GM12878 (cell line): Measurements from ENCODE around the gene JADE3. TPM values are rescaled to one million over a fixed set of nuclear protein-coding genes. Genes with fewer than 3 reads are reported as not detected.

Experiments used
- ATAC-seq: fragments of 200-7000 bp; cut with Tn5 transposase; 3 replicates; pipeline ENCODE4 v1.9.1; 2020; ENCODE audit warnings: mild to moderate bottlenecking, moderate library complexity
- BruUV-seq: library from RNA; stranded (reverse); fragments of 400-500 nt; replicated peaks from 2 replicates; lab custom pipeline; 2021; lab: Mats Ljungman, UMichigan
- CTCF ChIA-PET: fragments of 300-600 bp; sonication (Branson Sonifier 250); formaldehyde crosslinking; extraction: SDS; loops from one replicate; lab custom pipeline; 2021; ENCODE audit warnings: inconsistent platforms; lab: Yijun Ruan, JAX
- POLR2A ChIA-PET: fragments of 350-600 bp; formaldehyde crosslinking; extraction: SDS; loops from one replicate; lab custom pipeline; 2021; ENCODE audit warnings: inconsistent platforms; lab: Charles Lee
- RAD21 ChIA-PET: fragments of 300-600 bp; sonication (Branson Sonifier 250); formaldehyde crosslinking; loops from one replicate; lab custom pipeline; 2023; ENCODE audit warnings: antibody characterized with exemption; ENCODE audit not compliant: unreplicated experiment; lab: Charles Lee
- SMC1A ChIA-PET: fragments of 300-600 bp; sonication (Branson Sonifier 250); formaldehyde crosslinking; loops from one replicate; lab custom pipeline; 2023; ENCODE audit not compliant: unreplicated experiment, uncharacterized antibody; lab: Charles Lee
- DNase-seq: peaks from one replicate; pipeline ENCODE4 v3.0.0-alpha.2; 2011; ENCODE audit warnings: low read depth, low spot score
- FAIRE-seq: peaks from 3 replicates; lab custom pipeline; 2011; peaks lifted over from hg19 to GRCh38; lab: Jason Lieb, UNC
- H2AFZ ChIP-seq: 2 replicates; pipeline ENCODE4 v1.6.0; 2011; ENCODE audit warnings: low read depth, low read length, control low read depth; ENCODE audit not compliant: control insufficient read depth
- H3K27ac ChIP-seq: 2 replicates; pipeline ENCODE4 v1.5.1; 2011; ENCODE audit warnings: control low read depth; ENCODE audit not compliant: control insufficient read depth, insufficient read depth
- H3K27me3 ChIP-seq, 2 experiments: replicated peaks in 1 of 2; 2 replicates each; pipeline versions ENCODE4 v1.6.0 to v1.6.1; 2011; ENCODE audit warnings: low read length in 1 of 2; ENCODE audit not compliant: control insufficient read depth in 2 of 2, insufficient read depth in 2 of 2
- H3K36me3 ChIP-seq, 2 experiments: 2 replicates each; pipeline ENCODE4 v1.5.1; 2011; ENCODE audit warnings: low read length in 1 of 2; ENCODE audit not compliant: control insufficient read depth in 2 of 2, insufficient read depth in 2 of 2
- H3K4me1 ChIP-seq: 2 replicates; pipeline ENCODE4 v1.6.1; 2011; ENCODE audit warnings: mild to moderate bottlenecking, low read length, moderate library complexity, mixed read lengths; ENCODE audit not compliant: control insufficient read depth, insufficient read depth
- H3K4me2 ChIP-seq: 2 replicates; pipeline ENCODE4 v1.6.0; 2011; ENCODE audit warnings: control low read depth; ENCODE audit not compliant: control insufficient read depth, insufficient read depth
- H3K4me3 ChIP-seq: fragments of 200-600 bp; sonication (generic); 2 replicates; pipeline ENCODE4 v1.5.1; 2016
- H3K79me2 ChIP-seq: 2 replicates; pipeline ENCODE4 v1.6.0; 2011; ENCODE audit warnings: low read length; ENCODE audit not compliant: control insufficient read depth, insufficient read depth
- H3K9ac ChIP-seq: 2 replicates; pipeline ENCODE4 v1.8.0; 2011; ENCODE audit warnings: low read length, control low read depth, mixed read lengths; ENCODE audit not compliant: control insufficient read depth, insufficient read depth
- H3K9me3 ChIP-seq: replicated peaks from 3 replicates; pipeline ENCODE4 v1.5.1; 2011; ENCODE audit warnings: mild to moderate bottlenecking, low read length; ENCODE audit not compliant: control insufficient read depth, insufficient read depth
- H4K20me1 ChIP-seq: 2 replicates; pipeline ENCODE4 v1.6.0; 2011; ENCODE audit not compliant: control insufficient read depth, insufficient read depth
- BCL3 ChIP-seq: IDR thresholded peaks from 2 replicates; pipeline ENCODE4 v1.6.1; 2011; ENCODE audit warnings: borderline replicate concordance, low read depth, mild to moderate bottlenecking, moderate library complexity, low read length; ENCODE audit not compliant: insufficient read depth, poor library complexity, severe bottlenecking
- CHD4 ChIP-seq: fragments of 200-600 bp; sonication (generic); IDR thresholded peaks from 2 replicates; pipeline ENCODE4 v1.6.1; 2016; ENCODE audit warnings: mild to moderate bottlenecking
- CTCF ChIP-seq, 3 experiments: IDR thresholded peaks in 2 of 3; conservative IDR thresholded peaks in 1 of 3; 2 replicates each; pipeline ENCODE4 v1.5.1; 2011; ENCODE audit warnings: low read depth in 3 of 3, low read length in 3 of 3, mild to moderate bottlenecking in 3 of 3, control low read depth in 2 of 3, moderate library complexity in 2 of 3, inconsistent platforms in 1 of 3, mixed read lengths in 1 of 3; ENCODE audit not compliant: control insufficient read depth in 2 of 3, insufficient read depth in 1 of 3; ENCODE audit errors: extremely low read depth in 1 of 3
- MYB ChIP-seq: fragments of 150-350 bp; IDR thresholded peaks from 2 replicates; pipeline ENCODE4 v1.6.1; 2014; ENCODE audit warnings: mild to moderate bottlenecking, low read depth, low read length, borderline replicate concordance
- NRF1 ChIP-seq: conservative IDR thresholded peaks from 2 replicates; pipeline ENCODE4 v1.6.1; 2011; ENCODE audit warnings: mild to moderate bottlenecking, low read depth, low read length, improper control_type of control experiment
- TBL1XR1 ChIP-seq: IDR thresholded peaks from 2 replicates; pipeline ENCODE4 v1.6.1; 2012; ENCODE audit warnings: low read depth, low read length, improper control_type of control experiment
- WGBS: methylation state at CpG from one replicate; pipeline ENCODE4 v1.1.6; 2016; ENCODE audit warnings: low lambda C conversion rate; ENCODE audit not compliant: insufficient replicate concordance, insufficient coverage; ENCODE audit errors: missing lambda C conversion rate; 5-methylcytosine and 5-hydroxymethylcytosine counted together
- in situ Hi-C: fragments of 300-500 bp; cut with MboI; formaldehyde crosslinking; loops from 9 replicates; pipeline ENCODE4 v1.14.3; 2018; ENCODE audit warnings: mixed read lengths
- intact Hi-C: fragments of 100-400 bp; cut with micrococcal nuclease; formaldehyde crosslinking; loops from one replicate; pipeline ENCODE4 v1.14.2; 2022; ENCODE audit not compliant: unreplicated experiment
- polyA plus RNA-seq, 11 experiments: library from polyadenylated mRNA; depleted of rRNA in 4 of 11; unstranded in 6 of 11; stranded (reverse) in 5 of 11; fragments of >200 nt; fragmentation: Nextera tagmentation in 4 of 11; fragmentation: Illumina TruSeq in 1 of 11; extraction: Ambion mirVana in 4 of 11; extraction: Trizol in 1 of 11; gene quantifications; 1 replicate in 1 of 11; 2 replicates in 10 of 11; pipeline versions ENCODE4 v1.2.1 to v1.2.3, GENCODE V29; 2011 to 2016; ENCODE audit warnings: inconsistent platforms in 2 of 11, missing spikeins in 2 of 11, low read depth in 1 of 11
- total RNA-seq, 4 experiments: library from RNA; depleted of rRNA in 3 of 4; stranded (reverse); fragments of >200 nt in 3 of 4; fragmentation: Illumina TruSeq in 1 of 4; extraction: Trizol in 1 of 4; gene quantifications; 2 replicates each; pipeline versions ENCODE4 v1.2.1 to v1.2.3, GENCODE V29; 2013 to 2021
- TF ChIP-seq, protein P1 (sequence below): IDR thresholded peaks from 2 replicates; pipeline ENCODE4 v1.6.1; 2011; ENCODE audit warnings: borderline replicate concordance, low read depth, mild to moderate bottlenecking, moderate library complexity, mixed read lengths, low read length; ENCODE audit not compliant: insufficient read depth; ENCODE audit errors: extremely low read length
- TF ChIP-seq, protein P2 (sequence below): fragments of 450-650 bp; IDR thresholded peaks from 2 replicates; pipeline ENCODE4 v1.6.1; 2016; ENCODE audit warnings: mild to moderate bottlenecking

JADE3 gene
- total and polyA plus RNA-seq, 10 of the 15 experiments (the other 5 are each of a cell fraction or from before 2014, with no cell fraction given): 0.06 to 13.0 (median 0.65) TPM

GRCh38 chrX:46898207-46898606, 14.0 kb upstream of the JADE3 start:
- in situ Hi-C loops: no loop called here
- H3K9me3 ChIP-seq: no peaks in the 10 kb centered on the region
- no peaks in the 10 kb centered on the region for H3K36me3 ChIP-seq
- H3K79me2 ChIP-seq: no peaks in the 10 kb centered on the region
- no peak for FAIRE-seq
- TF ChIP-seq, protein P1, sequence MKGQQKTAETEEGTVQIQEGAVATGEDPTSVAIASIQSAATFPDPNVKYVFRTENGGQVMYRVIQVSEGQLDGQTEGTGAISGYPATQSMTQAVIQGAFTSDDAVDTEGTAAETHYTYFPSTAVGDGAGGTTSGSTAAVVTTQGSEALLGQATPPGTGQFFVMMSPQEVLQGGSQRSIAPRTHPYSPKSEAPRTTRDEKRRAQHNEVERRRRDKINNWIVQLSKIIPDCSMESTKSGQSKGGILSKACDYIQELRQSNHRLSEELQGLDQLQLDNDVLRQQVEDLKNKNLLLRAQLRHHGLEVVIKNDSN: no peak
- TF ChIP-seq TBL1XR1 (no peak), CHD4 (no peak), MYB (no peak)
- TF ChIP-seq, all 136 proteins: peak for 0
- Histone ChIP-seq H3K4me3 (no peak overlapping the region), H3K4me1 (no peaks in the 10 kb centered on the region), H2AFZ (no peak overlapping the region), H3K27ac (no peak overlapping the region), H3K27me3 (no peaks in the 10 kb centered on the region), H3K4me2 (no peak overlapping the region), H3K9ac (no peak overlapping the region), H4K20me1 (no peaks in the 10 kb centered on the region)
- ChIA-PET SMC1A (no interaction called here), CTCF (interaction anchor here (2.0 kb wide), 1 partner anchor 80 kb away, joined by 6 read pairs; no protein-coding TSS in a partner anchor), POLR2A (no interaction called here), RAD21 (no interaction called here)
- no TSS peak for BruUV-seq
- intact Hi-C loops: no loop called here
- no peak for ATAC-seq
- no peak for DNase-seq

DNA sequence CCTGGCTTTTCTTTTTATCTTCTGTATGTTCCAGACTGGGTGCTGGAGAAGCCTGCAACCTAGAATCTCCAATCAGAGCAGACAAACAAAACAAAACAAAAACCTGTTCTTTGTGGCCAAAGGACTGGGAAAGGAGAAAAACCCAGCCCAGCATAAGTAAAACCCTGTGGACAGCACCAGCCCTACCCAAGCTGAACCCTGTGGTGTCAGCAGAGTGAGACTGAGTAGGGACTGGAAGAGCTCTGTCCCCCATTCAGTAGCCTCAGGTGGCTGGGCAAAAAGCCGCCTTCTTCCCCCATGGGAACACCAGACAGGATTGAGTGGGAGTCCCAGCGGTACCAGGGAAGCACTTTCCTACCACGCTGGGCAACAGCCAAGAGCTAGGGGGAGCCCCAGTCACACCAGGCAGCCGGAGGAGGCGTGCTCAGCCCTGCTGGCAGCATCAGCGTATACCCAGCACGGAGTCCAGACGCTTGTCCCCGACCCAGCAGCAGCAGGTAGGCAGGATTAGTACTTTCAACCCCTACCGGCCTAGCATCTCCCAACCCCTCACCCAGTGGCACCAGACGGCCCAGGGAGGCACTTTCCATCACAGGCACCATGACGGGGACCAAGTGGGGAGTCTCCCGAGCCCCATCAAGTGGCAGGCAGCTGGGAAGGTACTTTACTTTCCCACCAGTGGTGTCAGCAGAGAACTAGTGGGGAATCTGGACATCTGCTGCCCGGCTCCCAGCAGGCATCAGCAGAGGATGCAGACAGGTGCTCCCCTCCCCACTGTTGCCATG, 8.6 kb upstream of the JADE3 start:
- ChIA-PET SMC1A (interaction anchor here (0.7 to 3.4 kb wide), 11 partner anchors 13 to 189 kb away, joined by 3 to 23 read pairs (median 6); no protein-coding TSS in a partner anchor), POLR2A (no interaction called here), CTCF (interaction anchor here (0.8 to 3.7 kb wide), 25 partner anchors 10 to 202 kb away, joined by 3 to 38 read pairs (median 4); no protein-coding TSS in a partner anchor), RAD21 (interaction anchor here (0.8 to 3.8 kb wide), 14 partner anchors 11 to 486 kb away, joined by 3 to 29 read pairs (median 4); no protein-coding TSS in a partner anchor)
- BruUV-seq: no TSS peak
- no peaks in the 10 kb centered on the region for H4K20me1 ChIP-seq
- 3% methylated on average over 13 of the region's 14 CpGs for WGBS
- no peak overlapping the region for H3K27ac ChIP-seq
- no peaks in the 10 kb centered on the region for H3K36me3 ChIP-seq
- H2AFZ ChIP-seq: peak overlapping the region; percentile 49; the same call in 1 of the 2 replicates
- DNase-seq (peak; percentile 48), FAIRE-seq (no peak), ATAC-seq (peak; percentile 100)
- peak overlapping the region; percentile 44; the same call in 1 of the 2 replicates for H3K4me2 ChIP-seq
- no peaks in the 10 kb centered on the region for H3K79me2 ChIP-seq
- intact Hi-C loops: loop anchor here (1.0 to 5.0 kb wide), 3 partner anchors 75 to 189 kb away; no protein-coding TSS in a partner anchor
- H3K4me1 ChIP-seq: no peaks in the 10 kb centered on the region
- no peak overlapping the region for H3K9ac ChIP-seq
- H3K4me3 ChIP-seq: peak overlapping the region; percentile 33; the same call in 1 of the 2 replicates
- in situ Hi-C loops: no loop called here
- no peaks in the 10 kb centered on the region for H3K9me3 ChIP-seq
- H3K27me3 ChIP-seq: no peaks in the 10 kb centered on the region
- TF ChIP-seq NRF1 (no peak), CTCF (IDR thresholded peaks at IDR 0.05 in 2 of 3, conservative IDR thresholded peaks at IDR 0.05 in 1 of 3; ENCODE audit: control insufficient read depth in 2 of 3, extremely low read depth in 1 of 3, insufficient read depth in 1 of 3, low read depth in 3 of 3, low read length in 3 of 3) (peak; percentile 60 to 67 (median 66)), BCL3 (peak; percentile 22)
- TF ChIP-seq, protein P2, sequence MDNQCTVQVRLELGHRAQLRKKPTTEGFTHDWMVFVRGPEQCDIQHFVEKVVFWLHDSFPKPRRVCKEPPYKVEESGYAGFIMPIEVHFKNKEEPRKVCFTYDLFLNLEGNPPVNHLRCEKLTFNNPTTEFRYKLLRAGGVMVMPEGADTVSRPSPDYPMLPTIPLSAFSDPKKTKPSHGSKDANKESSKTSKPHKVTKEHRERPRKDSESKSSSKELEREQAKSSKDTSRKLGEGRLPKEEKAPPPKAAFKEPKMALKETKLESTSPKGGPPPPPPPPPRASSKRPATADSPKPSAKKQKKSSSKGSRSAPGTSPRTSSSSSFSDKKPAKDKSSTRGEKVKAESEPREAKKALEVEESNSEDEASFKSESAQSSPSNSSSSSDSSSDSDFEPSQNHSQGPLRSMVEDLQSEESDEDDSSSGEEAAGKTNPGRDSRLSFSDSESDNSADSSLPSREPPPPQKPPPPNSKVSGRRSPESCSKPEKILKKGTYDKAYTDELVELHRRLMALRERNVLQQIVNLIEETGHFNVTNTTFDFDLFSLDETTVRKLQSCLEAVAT: 0 out of 2 replicates have a peak, but pooled peaks have one; percentile 32
